Left lobe of liver (tissue), 2 donors: ENCODE data around the gene IER3. TPM values are rescaled to one million over a fixed set of nuclear protein-coding genes. Genes with fewer than 3 reads are reported as not detected.

Source experiments
- ATAC-seq: fragments of 200-7000 bp; cut with Tn5 transposase; one replicate; pipeline ENCODE4 v1.9.1; 2020; ENCODE audit warnings: mild to moderate bottlenecking, moderate library complexity
- DNase-seq: peaks from one replicate; pipeline ENCODE4 v3.0.0-alpha.2; 2020; ENCODE audit warnings: low spot score
- total RNA-seq: library from RNA; stranded (reverse); gene quantifications from one replicate; pipeline ENCODE4 v1.2.1, GENCODE V29; 2021
- donor health status: DM: no; HTN: no; CAD: no; lungs with moderate emphysema.
- donor health status: DM: no; HTN: yes; CAD: no.

The IER3 gene
- total RNA-seq, 1 donor from 2014 or later = 5.8 TPM

DNA sequence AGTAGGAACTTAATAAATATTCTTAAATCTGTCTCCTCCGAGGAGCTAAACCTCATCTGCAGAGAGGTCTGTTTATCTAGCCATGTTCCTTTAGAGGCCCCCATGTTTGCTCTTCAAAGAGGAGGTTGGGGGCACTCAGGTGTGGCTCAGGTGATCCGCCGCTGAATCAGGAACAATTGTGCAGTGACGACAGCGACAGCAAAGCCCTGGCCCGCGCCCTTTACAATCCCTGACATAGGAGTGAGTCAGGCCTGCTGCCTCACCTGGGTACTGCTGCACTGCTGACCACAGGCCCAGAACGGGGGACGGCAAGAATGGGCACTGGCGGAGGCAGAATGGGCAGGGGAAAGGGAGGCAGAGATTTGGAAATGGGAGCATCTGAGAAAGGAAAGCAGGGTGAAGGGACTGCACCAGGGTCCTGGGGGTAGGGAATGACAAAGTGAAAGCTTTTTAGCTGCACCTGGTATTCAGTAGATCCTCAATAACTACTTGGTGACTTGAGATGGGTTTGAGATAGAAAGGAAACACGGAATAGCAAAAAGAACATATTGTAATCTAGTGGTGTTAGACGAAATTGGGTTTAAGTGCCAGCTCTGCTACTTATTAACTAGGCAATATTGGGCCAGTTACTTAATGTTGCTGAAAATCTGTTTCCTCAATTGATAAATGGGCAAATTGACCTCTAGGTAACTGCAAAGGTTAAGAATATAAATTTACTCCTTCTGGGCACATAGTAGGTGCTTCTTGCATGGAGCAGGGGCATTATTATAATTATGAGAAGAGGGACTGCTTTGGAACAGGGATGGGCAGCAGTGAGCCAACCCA lies 5.4 kb upstream of the IER3 start:
- DNase-seq = no peak
- peak; percentile 74 for ATAC-seq

DNA sequence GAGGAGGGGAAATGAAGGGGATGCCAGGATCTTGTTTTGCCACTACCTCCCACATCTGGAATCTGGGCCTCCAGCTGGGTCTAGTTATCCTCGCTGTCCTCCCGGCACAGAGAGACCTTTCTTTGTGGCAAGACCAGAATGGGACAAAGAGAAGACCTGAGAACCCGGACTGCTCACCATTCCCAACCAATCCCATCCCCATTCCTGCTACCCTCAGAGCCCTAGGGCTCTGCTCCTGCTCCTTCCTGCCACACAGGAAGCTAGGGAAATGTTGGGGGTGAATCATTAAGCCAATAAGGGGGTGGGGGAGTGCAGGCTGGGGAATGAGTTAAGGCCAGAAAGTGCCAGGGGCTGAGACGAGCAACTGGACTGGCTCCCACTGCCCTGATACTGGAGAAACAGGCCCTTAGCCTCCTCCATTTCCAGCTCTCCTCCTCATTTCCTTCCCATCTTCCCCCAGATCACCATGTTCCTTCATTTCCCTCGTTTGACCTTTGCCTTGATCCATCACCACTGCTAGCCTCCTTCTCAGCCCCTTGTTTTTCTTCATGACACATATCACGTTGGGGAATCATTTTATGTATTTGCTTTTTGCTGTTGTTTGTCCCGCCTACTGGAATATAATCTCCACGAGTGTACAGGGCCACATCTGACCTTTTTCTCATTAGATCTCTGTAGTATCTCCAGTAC lies 4.6 kb upstream of the IER3 start:
- no peak for ATAC-seq
- DNase-seq = no peak

DNA sequence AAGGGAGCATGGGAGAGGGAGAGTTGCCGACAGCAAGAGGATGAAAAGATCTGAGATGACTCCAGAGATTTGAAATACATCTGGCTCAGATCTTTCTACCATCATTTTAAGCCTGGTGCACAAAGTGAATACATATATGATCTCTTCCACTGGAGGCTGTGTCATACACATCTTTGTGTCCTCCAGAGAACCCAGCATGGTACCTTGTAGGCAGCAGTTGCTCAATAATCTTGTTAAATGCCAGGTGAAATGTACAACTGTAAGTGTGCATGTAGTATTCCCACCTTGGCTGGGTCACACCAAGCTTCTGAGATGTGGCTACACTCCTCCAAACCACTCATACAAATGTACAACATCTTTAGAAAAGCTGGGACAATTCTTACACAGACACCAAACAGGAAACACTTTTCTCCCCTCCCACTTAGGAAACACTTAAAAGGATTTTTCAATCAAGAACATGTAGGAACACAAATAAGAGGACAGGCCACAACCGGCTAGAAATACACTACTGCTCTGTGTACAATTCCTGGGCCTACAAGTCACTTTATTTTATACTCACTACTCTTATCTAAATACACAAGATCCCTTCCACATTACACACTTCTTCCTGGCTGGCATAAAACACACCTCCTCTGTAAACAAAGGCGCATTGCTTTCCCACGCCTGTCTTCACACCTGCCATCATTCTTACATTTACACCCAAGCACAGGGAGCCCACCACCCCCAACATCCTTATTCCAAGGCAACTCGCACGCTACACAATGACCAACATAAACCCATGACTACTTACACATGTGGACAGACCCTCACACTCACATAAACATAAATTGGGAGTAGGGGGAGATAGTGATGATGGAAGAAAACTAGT lies 3.8 kb upstream of the IER3 start:
- no peak for ATAC-seq

DNA sequence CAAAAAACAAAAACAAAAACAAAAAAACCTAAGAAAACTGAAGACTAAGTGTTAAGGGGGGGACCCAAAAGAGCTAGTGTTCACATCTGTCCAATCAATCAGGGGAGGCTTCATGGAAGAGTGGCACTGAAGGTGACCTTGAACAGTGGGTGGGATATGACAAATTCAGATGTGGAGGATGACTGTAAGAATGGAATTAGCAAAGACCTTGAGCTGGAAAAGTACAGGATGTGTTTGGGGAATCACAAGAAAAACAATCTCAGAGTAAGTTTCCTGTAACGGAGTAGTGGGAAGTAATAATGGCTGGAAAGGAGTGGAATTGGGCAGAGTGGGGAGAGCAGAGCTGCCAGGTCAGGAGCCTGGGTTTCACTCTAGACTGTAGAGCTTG lies 2.9 kb upstream of the IER3 start:
- DNase-seq = no peak
- no peak for ATAC-seq

More for the DNA sequence above, 3.8 kb upstream of the IER3 start:
- DNase-seq = no peak

DNA sequence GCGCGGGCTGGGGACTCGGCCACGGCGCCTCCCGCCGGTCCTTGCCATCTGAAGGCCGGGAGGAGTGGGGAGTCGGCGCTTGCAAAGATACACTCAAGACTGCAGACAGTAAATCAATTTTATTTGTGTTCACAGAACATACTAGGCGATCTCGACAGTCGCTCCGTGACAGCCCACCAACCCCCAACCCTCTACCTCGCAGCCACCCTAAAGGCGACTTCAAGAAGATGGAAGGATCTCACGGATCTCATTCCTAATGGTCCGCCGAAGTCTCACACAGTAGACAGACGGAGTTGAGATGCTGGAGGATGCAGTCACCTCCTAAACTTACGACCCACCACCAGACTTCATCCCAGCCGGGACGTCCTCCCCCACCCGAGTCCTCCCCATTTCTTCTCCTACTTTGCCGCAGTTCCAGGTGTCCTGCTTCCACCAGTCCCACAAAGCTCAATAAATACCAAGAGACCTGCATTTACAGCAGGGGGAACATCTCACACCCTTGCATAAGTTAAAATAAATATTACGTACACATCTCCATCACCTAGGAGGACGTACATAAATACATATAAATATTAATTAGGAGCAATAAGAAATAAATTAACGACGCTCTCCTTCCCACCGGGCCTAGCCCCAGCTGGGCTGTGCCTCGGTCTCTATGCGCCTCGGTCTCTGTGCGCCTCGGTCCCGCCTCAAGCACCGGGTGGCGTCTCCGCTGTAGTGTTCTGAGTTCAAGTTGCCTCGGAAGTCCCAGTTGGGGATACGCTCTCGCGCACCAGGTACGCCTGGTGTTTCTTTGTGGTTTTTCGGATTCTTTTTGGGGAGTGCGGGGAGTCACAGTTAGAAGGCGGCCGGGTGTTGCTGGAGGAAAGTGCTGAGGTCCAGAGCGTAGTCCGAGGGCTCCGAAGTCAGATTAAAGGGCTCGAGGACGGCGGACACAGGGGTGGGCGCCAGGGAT lies 971 bp downstream of the IER3 start:
- DNase-seq = no peak
- ATAC-seq = peak; percentile 17

DNA sequence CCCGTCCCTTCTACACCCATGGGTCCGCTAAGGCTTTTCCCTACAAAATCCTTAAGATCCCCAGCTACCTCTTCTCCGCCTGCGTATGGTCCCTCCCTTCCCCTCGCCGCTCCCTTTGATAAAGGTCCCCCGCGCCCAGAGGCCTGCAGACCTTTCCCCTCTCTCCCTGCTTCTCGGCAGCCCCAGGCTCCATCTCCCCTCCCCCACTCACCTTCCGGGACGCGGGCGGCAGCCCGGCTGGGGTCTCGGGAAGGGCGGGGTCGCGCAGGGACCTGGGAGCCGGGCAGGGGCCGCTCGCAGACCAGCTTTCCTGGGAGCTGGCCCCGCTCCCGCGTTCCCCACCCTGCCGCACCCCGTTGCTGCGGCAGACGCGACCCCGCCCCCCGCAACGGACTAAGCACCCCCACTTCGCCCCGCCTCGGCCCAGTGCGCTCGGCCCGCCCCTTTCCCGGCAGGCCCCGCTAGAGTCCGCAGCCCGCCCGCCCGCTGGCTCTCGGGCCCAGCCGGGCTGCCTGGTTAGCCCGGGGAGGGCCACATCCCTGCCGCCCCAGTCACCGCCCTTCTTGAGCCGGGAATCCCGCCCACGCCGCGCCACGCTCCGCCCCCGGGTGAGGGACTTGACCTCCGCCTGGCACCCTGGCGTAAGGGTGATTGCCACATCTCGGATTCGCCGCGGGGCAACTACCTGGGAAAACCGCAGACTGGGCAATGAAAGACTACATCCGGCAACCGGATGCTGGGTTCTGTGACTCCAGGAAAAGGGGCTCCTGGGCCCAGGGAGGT lies 1.8 kb downstream of the IER3 start, which contains the start of gene FLOT1:
FLOT1 (minus strand) TSS at position 372 of the 783 bp plus-strand sequence. CDS start 498 bp downstream, outside the sequence.
- peak; percentile 87 for ATAC-seq

DNA sequence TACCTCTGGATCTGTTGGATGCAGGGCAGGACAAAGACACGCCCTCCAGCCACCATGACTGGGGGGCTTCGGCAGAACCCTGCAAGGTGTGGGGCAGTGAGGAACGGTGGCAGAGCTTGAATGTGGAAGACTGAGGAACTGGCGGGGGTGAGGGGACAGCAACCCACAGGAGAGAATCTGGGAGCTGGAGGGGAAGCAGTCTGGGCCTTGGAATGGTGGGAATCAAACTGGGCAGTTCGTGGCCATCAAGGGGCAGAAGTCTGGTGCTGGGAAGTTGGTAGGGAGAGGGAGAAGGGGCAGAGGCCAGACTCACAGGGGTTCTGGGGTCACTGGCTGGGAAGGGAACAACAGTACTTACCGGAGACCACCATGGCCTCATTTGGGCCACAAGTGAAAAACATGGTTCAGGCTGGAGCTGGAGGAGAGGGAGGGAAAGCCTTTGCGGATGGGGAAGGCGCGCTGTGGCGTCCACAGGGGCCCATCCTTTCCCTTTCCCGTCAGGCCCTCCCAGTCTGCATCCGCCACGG lies 2.5 kb downstream of the IER3 start:
- no peak for DNase-seq
- ATAC-seq = peak; percentile 8

More for the DNA sequence above, 1.8 kb downstream of the IER3 start, which contains the start of gene FLOT1:
- peak; percentile 100 for DNase-seq

DNA sequence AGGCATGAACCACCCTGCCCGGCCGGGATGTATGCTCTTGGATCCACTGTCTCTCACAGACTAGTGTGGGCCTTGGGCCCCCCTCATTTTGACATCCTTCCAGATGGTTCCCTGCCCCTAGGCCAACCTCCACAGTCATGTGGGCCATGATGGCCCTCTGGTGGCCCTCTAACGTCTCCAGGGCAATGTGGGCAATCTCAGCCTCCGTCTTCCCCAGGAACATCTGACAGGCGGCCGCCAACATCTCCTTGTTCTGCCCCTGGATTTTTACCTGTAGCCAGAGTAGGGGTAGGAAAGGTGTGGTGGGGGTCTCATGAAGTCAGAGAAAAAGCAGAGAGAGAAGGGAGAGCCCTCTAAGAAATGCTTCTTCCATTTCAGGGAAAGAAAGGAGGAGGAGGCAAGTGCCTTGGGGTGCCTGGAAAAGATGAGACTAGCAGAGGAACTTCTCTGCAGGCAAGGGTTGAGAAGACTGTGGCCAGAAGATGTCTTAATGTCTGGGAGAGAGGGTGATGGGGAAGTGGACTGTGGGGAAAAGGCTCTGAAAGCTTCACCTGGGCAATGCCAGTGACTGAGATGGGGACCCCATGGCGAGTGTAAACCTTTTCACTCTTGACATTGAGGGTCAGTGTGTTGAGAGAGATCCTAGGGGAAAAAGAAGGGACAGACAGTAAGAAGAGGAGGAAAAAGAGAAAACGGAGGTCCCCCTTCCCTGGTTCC lies 3.1 kb downstream of the IER3 start:
- ATAC-seq (no peak), DNase-seq (no peak)

DNA sequence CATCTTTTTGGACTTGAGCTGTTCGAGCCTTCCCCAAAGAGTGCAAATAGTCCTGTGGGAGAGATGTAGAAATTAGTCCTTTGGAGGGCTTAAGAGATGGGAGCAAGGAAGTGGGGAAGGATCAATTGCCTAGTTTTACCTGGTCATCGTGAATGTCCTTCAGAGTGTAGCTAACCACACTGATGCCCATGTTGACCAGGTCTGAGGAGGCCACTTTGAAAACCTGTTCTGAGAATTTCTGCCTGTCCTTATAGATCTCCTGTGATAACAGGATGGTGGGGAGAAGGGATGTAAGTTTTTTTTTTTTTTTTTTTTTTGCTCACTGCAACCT lies 3.8 kb downstream of the IER3 start:
- ATAC-seq (no peak), DNase-seq (no peak)

DNA sequence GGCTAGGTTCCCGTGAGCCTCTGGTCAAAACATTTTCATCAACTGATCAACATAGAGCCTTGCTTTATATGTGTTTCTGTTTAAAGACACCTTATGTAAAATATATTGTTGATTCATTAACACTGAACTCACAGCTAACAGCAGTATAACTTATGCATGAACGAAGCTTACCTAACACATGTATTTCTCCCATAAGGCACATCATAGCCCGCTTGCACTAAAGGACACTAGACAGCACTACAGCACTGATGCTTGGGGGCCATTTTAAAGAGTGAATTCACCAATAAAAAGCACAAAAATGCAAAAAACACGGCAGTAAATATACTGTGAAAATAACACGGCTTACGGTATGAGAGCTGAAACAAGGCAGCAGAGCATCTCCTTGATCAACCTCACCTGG lies 5.8 kb downstream of the IER3 start:
- ATAC-seq (no peak), DNase-seq (no peak)

DNA sequence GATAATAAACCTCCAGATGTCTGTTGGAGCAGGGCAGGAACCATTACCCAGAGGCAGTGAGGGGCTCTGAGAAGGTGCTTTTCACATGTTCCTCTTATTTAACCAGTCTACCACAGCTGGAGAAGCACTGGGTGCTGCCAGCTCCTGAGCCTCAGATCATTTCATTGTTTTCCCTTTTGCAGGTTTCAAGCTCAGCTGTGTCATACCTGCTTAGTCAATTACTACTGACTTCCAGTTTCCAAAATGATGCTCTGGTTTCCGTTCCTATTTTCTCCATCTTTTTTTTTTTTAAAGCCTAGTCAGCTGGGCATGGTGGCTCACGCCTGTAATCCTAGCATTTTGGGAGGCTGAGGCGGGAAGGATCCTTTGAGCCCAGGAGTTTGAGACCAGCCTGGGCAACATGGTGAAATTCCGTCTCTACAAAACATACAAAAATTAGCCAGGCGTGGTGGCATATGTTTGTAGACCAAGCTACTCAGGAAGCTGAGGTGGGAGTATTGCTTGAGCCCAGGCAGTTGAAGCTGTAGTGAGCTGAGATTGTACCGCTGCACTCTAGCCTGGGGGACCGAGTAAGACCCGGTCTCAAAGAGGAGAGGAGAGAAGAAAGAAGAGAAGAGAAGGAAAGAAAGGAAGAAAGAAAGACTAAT lies 8.6 kb downstream of the IER3 start:
- DNase-seq (no peak), ATAC-seq (no peak)

DNA sequence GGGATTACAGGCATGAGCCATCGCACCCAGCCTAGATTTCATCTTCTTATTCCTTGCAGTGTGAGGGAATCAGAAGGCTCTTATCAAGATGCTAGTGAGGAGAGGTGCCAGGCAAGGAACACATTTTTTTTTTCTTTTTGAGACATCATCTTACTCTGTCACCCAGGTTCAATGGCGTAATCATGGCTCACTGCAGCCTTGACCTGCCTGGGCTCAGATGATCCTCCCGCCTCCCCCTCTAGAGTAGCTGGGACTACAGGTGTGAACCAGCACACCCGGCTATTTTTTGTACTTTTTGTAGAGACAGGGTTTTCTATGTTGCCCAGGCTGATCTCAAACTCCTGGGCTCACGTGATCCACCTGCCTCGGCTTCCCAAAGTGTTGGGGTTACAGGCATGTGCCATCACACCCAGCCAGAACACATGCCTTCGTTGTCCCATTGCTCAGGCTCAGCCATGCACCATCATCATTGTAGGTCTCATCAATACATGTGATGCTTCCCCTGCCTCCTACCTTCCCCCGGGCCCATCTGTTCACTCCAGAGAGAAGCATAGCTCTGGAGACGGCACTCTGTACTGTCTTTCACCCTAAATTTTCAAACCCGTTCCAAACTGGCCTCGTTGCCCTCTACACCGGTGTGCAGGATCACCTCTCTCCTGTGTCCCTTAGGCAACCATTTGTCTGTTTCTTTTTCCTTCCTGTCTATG lies 12.0 kb downstream of the IER3 start:
- DNase-seq = no peak
- ATAC-seq = no peak

DNA sequence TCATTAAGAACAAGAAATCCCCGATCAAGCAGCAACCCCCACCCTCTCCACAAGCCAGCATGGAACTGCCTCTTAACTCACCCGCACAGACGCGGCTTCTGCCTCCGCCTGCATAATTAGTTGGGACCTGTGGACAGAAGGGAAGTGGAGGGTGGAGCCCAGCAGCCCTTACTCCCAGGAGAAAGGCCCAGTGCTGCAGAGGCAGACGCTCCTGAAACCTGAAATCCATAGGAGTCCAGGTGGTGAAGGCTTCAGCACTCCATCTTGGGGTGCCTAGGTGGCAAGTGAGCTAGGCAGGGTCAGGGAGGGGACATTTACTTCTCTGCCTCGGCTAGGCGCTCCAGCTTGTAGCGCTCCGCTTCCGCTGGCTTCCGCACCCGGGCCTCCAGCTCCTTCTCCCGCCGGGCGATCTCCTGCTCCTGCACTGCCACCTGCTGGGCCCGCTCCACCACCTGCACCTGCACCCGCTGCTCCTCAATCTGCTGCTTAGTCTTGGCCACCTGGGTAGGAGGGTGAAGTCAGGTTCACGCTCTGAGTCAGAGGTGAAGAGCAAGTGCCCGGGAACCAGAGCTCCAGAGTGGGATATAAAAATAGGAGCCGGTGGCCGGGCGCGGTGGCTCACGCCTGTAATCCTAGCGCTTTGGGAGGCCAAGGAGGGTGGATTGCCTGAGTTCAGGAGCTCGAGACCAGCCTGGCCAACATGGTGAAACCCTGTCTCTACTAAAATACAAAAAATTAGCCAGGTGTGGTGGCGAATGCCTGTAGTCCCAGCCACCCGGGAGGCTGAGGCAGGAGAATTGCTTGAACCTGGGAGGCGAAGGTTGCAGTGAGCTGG lies 13.5 kb downstream of the IER3 start:
- ATAC-seq (peak; percentile 99), DNase-seq (peak; percentile 85)

DNA sequence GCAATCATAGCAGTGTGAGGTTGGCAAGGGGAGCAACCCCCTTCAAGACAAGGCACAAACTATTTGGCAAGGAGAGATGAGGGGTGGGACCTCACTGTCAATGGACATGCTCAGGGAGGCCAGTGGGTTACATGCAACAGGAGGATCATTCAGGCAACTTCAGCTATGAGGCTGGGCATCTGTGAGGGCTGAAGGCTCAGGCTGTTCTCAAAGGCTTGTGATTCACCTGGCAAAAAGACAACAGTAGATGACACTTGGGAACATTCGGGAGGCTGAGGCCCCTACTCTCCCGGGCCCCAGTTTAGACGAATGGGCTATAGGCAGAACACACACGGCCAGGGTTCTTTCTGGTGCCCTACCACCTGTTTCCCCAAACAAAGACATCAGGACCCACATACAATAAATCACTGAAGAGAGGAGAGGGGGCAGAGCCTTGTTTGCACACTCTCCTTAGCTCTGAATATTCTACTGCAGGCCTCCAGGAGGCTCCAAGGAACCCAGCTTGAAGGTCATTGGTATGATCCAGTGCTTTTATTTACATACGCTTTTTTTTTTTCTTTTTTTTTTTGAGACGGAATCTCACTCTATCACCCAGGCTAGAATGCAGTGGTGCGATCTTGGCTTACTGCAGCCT lies 16.3 kb downstream of the IER3 start:
- no peak for ATAC-seq
- no peak for DNase-seq

DNA sequence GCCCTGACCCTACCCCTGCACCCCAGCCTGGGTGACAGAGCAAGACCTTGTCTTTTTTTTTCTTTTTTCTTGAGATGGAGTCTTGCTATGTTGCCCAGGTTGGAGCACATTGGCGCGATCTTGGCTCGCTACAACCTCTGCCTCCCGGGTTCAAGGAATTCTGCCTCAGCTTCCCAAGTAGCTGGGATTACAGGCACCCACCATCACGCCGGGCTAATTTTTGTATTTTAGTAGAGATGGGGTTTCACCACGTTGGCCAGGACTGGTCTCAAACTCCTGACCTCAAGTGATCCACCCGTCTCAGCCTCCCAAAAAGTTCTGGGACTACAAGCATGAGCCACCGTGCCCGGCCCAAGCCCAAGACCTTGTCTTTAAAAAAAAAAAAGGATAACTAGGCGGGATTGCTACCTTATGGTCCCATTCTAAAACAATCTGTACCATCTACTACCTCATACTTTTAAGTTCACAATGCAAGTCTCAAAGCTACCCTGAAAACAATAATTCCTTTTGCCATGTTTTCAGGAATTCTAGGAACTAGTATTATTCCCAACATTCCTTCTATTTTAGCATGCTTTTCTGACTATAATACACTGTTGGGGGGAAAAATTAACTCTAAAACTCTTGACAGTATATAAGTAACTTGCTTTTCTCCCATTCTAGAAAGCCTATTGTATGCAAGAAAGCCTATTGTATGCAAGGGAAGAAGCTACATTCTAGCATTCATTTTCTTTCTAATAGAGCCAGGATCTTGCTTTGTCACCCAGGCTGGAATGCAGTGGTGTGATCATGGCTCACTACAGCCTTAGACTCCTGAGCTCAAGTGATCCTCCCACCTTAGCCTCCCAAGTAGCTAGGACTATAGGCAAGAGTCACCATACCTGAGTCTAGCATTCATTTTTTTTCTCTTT lies 17.6 kb downstream of the IER3 start:
- ATAC-seq (no peak), DNase-seq (no peak)
